Neural crest cell (in vitro differentiated cells): ENCODE measurements around the gene TRMU. TPM values are rescaled to one million over a fixed set of nuclear protein-coding genes. Genes with fewer than 3 reads are reported as not detected.

ENCODE experiments used
- DNase-seq: peaks from one replicate; pipeline ENCODE4 v3.0.0; 2021; ENCODE audit warnings: low read depth, mixed read lengths, low spot score
- H3K27ac Mint-ChIP-seq: one replicate; pipeline ENCODE4 v1.8.0; 2021; ENCODE audit warnings: mild to moderate bottlenecking, mixed read lengths; ENCODE audit not compliant: unreplicated experiment
- H3K27me3 Mint-ChIP-seq: 2 replicates; pipeline ENCODE4 v1.8.0; 2021; ENCODE audit warnings: low read depth, mild to moderate bottlenecking, mixed read lengths
- H3K36me3 Mint-ChIP-seq: 2 replicates; pipeline ENCODE4 v1.8.0; 2021; ENCODE audit warnings: low read depth, mild to moderate bottlenecking, mixed read lengths
- H3K4me1 Mint-ChIP-seq: 2 replicates; pipeline ENCODE4 v1.8.0; 2021; ENCODE audit warnings: mixed read lengths
- H3K4me3 Mint-ChIP-seq: one replicate; pipeline ENCODE4 v1.8.0; 2021; ENCODE audit warnings: mild to moderate bottlenecking, mixed read lengths
- H3K9me3 Mint-ChIP-seq: 2 replicates; pipeline ENCODE4 v1.8.0; 2021; ENCODE audit warnings: mixed read lengths
- total RNA-seq: library from RNA; stranded (reverse); gene quantifications from 2 replicates; pipeline ENCODE4 v1.2.1, GENCODE V29; 2021
- TF ChIP-seq, protein P1 (sequence below): fragments of 200-600 bp; sonication (generic); conservative IDR thresholded peaks from 2 replicates; pipeline ENCODE4 v1.5.0; 2021; ENCODE audit warnings: antibody characterized with exemption, mild to moderate bottlenecking

The TRMU gene
- total RNA-seq, 1 donor from 2014 or later: 87.0 TPM

DNA sequence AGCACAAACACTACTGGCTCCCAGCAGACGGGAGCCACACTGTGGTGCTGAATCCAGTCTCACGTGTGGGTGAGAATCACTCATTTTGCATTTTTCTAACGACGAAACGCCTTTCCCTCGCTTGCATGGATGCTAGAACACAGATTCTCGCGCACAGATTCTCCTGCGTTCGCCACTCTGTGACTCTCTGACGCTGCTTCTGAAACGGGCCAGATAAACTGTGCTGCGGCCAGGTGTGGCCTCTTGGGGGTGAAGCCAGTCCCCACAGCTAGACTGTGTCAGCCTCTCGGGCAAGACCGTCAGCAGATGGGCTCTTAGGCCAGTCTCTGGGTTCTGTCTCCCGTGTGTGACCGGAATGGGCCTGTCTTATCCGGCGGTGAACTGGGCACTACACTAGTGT, 44.6 kb downstream of the TRMU start:
- no peak overlapping the region for H3K27ac Mint-ChIP-seq
- no peak overlapping the region for H3K4me3 Mint-ChIP-seq
- H3K4me1 Mint-ChIP-seq: peaks cover 37% of the 10 kb centered on the region
- peaks cover 32% of the 10 kb centered on the region for H3K27me3 Mint-ChIP-seq
- TF ChIP-seq, protein P1, sequence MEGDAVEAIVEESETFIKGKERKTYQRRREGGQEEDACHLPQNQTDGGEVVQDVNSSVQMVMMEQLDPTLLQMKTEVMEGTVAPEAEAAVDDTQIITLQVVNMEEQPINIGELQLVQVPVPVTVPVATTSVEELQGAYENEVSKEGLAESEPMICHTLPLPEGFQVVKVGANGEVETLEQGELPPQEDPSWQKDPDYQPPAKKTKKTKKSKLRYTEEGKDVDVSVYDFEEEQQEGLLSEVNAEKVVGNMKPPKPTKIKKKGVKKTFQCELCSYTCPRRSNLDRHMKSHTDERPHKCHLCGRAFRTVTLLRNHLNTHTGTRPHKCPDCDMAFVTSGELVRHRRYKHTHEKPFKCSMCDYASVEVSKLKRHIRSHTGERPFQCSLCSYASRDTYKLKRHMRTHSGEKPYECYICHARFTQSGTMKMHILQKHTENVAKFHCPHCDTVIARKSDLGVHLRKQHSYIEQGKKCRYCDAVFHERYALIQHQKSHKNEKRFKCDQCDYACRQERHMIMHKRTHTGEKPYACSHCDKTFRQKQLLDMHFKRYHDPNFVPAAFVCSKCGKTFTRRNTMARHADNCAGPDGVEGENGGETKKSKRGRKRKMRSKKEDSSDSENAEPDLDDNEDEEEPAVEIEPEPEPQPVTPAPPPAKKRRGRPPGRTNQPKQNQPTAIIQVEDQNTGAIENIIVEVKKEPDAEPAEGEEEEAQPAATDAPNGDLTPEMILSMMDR: no peak
- no peak for DNase-seq
- peaks cover 5% of the 10 kb centered on the region for H3K36me3 Mint-ChIP-seq
- H3K9me3 Mint-ChIP-seq: peaks cover 3% of the 10 kb centered on the region

DNA sequence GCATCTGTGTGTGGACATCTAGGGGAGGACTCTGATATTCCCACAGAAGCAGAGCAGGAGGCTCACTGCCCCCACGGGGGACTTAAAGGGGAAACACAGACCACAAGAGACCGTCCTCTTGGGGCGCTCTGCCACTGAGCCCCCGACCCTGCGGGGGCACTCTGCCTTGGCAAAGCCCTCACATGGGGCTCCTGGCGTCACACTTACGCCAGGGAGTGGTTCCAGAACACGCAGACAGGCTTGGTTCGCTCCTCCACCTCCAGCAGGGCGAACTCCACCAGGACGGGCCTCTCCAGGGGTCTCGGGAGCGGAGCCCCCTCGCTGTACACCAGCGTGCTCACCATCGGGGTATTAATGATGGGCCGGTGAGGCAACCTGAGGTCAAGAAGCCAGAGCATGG, 45.1 kb downstream of the TRMU start:
- Mint-ChIP-seq H3K4me1 (peaks cover 37% of the 10 kb centered on the region), H3K27me3 (peaks cover 32% of the 10 kb centered on the region), H3K27ac (no peak overlapping the region), H3K4me3 (no peak overlapping the region), H3K36me3 (peaks cover 5% of the 10 kb centered on the region), H3K9me3 (peaks cover 3% of the 10 kb centered on the region)
- DNase-seq: no peak
- TF ChIP-seq, protein P1: no peak

DNA sequence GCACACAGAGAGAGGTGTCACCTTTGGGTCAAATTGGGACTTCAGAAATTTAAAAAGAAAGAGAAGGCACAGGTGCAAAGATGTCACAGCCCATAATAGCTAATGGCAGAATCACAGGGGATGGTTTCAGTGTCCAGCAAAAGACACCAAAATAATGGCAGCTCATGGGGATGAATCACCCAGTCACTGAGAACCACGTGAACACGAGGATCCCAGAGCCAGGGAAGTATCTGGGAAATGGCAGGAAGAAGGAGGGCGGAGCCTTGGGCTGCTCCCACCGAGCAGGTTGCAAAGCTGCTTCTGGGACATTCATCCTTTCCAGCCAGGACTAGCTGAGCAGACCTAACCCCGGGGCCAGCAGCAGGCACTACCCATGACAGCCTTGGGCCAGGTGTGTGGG, 45.6 kb downstream of the TRMU start:
- H3K27ac Mint-ChIP-seq: no peak overlapping the region
- no peak for DNase-seq
- no peak overlapping the region for H3K4me3 Mint-ChIP-seq
- H3K4me1 Mint-ChIP-seq: peaks cover 37% of the 10 kb centered on the region
- TF ChIP-seq, protein P1: no peak
- H3K36me3 Mint-ChIP-seq: peaks cover 2% of the 10 kb centered on the region
- peaks cover 32% of the 10 kb centered on the region for H3K27me3 Mint-ChIP-seq
- H3K9me3 Mint-ChIP-seq: no peaks in the 10 kb centered on the region

DNA sequence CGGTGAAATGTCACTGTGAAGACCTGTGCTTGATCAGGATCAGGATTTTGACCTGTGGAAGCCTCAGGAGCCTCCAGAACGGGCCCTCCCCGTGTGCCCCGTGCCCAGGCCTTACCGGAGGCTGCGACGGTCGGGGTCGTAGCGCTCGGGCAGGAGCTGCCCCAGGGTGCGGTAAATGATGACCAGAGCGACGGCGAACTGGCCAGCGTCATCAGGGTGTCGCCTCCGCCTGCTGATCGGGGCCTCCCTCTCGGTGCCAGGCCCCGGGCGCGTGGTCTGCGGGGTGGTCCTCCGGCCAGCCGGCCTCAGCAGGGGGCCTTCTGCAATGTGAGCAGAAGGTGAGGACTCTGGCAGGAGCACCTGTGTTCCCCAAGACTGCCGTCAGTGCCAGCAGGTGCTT, 46.2 kb downstream of the TRMU start:
- H3K27ac Mint-ChIP-seq: no peak overlapping the region
- H3K27me3 Mint-ChIP-seq: peaks cover 32% of the 10 kb centered on the region
- no peak overlapping the region for H3K4me3 Mint-ChIP-seq
- TF ChIP-seq, protein P1: no peak
- H3K36me3 Mint-ChIP-seq: peaks cover 2% of the 10 kb centered on the region
- DNase-seq: no peak
- H3K4me1 Mint-ChIP-seq: peaks cover 34% of the 10 kb centered on the region
- no peaks in the 10 kb centered on the region for H3K9me3 Mint-ChIP-seq

DNA sequence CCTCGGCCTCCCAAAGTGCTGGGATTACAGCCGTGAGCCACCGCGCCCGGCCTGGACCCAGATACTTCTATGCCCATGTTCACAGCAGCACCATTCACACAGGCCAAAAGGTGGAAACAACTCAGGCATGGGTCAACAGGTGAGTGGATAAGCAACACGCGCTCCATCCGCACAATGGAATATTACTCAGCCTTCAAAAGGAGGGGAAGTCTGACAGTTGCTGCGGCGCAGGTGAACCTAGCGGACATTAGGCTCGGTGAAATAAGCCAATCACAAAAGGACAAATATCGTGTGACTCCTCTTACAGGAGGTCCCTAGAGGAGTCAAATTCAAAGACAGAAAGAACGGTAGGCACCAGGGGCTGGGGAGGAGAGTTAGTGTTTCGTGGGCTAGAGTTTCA, 47.0 kb downstream of the TRMU start:
- no peak overlapping the region for H3K4me3 Mint-ChIP-seq
- no peak for DNase-seq
- H3K36me3 Mint-ChIP-seq: peaks cover 2% of the 10 kb centered on the region
- H3K27ac Mint-ChIP-seq: no peak overlapping the region
- TF ChIP-seq, protein P1: no peak
- peaks cover 32% of the 10 kb centered on the region for H3K27me3 Mint-ChIP-seq
- H3K4me1 Mint-ChIP-seq: peaks cover 26% of the 10 kb centered on the region
- no peaks in the 10 kb centered on the region for H3K9me3 Mint-ChIP-seq

DNA sequence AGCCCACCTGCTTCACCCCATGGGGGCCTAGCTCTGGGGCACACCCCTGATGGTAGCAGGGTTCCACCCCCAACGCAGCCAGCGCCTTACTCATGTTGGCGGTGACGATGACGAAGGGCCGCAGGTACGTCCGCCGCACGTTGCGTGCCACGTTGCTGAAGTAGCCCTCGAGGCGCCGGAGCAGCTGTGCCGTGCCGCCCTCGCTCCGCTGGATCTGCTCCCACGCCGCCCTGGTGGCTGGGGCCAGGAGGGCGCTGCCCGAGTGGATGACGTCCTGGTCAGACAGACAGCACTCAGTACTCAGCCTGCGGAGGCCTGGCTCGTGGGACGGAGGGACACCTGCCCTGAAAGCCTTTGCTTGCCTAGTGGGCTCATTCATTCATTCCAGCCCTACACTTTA, 50.8 kb downstream of the TRMU start:
- H3K9me3 Mint-ChIP-seq: no peaks in the 10 kb centered on the region
- no peak for DNase-seq
- H3K36me3 Mint-ChIP-seq: no peaks in the 10 kb centered on the region
- H3K4me3 Mint-ChIP-seq: no peak overlapping the region
- TF ChIP-seq, protein P1: peak; percentile 26
- peaks cover 6% of the 10 kb centered on the region for H3K27me3 Mint-ChIP-seq
- no peaks in the 10 kb centered on the region for H3K4me1 Mint-ChIP-seq
- no peak overlapping the region for H3K27ac Mint-ChIP-seq
